ENCODE data around the gene CAPN12.
"Not testable (repeated sequence)": the region's sequence is repeated elsewhere in the genome, so short reads cannot be mapped to it uniquely, and the experiment has no call there.

The CAPN12 gene

DNA sequence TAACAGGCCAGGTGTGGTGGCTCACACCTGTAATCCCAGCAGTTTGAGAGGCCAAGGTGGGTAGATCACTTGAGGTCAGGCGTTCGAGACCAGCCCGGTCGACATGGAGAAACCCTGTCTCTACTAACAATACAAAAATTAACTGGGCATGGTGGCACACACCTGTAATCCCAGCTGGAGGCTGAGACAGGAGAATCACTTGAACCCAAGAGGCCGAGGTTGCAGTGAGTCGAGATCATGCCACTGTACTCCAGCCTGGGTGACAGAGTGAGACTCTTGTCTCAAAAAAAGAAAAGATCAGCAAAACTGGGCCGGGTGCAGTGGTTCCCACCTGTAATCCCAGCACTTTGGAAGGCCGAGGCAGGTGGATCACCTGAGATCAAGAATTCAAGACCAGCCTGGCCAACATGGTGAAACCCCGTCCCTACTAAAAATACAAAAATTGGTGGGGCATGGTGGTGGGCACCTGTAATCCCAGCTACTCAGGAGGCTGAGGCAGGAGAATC is 17.7 kb upstream of the CAPN12 start:
- not testable (repeated sequence) for H2AFZ ChIP-seq (ENCODE audit: insufficient read depth, low read length, poor library complexity); H3K27ac ChIP-seq (ENCODE audit: low read depth, low read length); H3K27me3 ChIP-seq (ENCODE audit: insufficient read depth, low read length); H4K12ac ChIP-seq (ENCODE audit: low read depth, low read length); H2BK5ac ChIP-seq (ENCODE audit: low read depth, low read length, poor library complexity); H3K18ac ChIP-seq (ENCODE audit: low read length); DNase-seq; H3K79me2 ChIP-seq (ENCODE audit: control insufficient read depth, insufficient read depth, low read length, poor library complexity); H3K4ac ChIP-seq (ENCODE audit: low read depth, low read length); H3K9ac ChIP-seq (ENCODE audit: low read length); H3K4me2 ChIP-seq (ENCODE audit: low read length); H3K9me3 ChIP-seq (ENCODE audit: insufficient read depth, low read depth, low read length); H3K4me1 ChIP-seq (ENCODE audit: control insufficient read depth in 1 of 2, insufficient read depth in 2 of 2, low read length in 2 of 2); H2BK12ac ChIP-seq (ENCODE audit: low read length); H3K23ac ChIP-seq (ENCODE audit: low read length); H3K79me1 ChIP-seq (ENCODE audit: low read length); H4K8ac ChIP-seq (ENCODE audit: low read depth, low read length); H2BK120ac ChIP-seq (ENCODE audit: insufficient read depth, low read length, poor library complexity); H2AK5ac ChIP-seq (ENCODE audit: low read length); H3K4me3 ChIP-seq (ENCODE audit: low read depth, low read length); H3K36me3 ChIP-seq (ENCODE audit: control insufficient read depth in 1 of 2, insufficient read depth in 2 of 2, low read length in 2 of 2); H3K14ac ChIP-seq (ENCODE audit: low read length); H4K91ac ChIP-seq (ENCODE audit: low read depth, low read length)
- WGBS (ENCODE audit: extremely low coverage, insufficient coverage, insufficient read length) = no CpG with 5 or more reads among the region's 9 CpGs

DNA sequence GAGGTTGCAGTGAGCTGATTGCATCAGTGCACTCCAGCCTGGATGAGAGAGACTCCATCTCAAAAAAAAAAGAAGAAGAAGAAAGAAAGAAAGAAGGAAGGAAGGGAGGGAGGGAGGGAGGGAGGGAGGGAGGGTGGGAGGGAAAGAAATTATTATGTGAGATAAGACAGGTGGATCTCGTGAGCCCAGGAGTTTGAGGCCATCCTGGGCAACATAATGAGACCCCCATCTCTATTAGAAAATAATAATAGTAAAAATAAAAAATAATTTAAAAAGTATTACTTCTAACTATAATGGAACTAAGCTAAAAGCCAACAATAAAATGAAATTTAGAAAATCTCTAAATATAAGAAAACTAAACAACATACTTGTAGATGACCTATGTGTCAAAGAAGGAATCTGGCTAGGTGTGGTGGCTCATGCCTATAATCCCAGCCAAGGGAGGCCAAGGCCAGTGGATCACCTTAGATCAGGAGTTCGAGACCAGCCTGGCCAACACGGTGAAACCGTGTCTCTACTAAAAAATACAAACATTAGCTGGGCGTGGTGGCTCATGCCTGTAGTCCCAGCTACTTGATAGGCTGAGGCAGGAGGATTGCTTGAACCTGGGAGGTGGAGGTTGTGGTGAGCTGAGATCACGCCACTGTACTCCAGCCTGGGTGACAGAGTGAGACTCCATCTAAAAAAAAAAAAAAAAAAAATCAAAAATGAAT is 16.7 kb upstream of the CAPN12 start:
- H3K9me3 ChIP-seq (ENCODE audit: insufficient read depth, low read depth, low read length); H4K12ac ChIP-seq (ENCODE audit: low read depth, low read length); H2BK120ac ChIP-seq (ENCODE audit: insufficient read depth, low read length, poor library complexity); H2AK5ac ChIP-seq (ENCODE audit: low read length); H4K91ac ChIP-seq (ENCODE audit: low read depth, low read length); DNase-seq; H4K8ac ChIP-seq (ENCODE audit: low read depth, low read length); H3K4me1 ChIP-seq (ENCODE audit: control insufficient read depth in 1 of 2, insufficient read depth in 2 of 2, low read length in 2 of 2); H3K9ac ChIP-seq (ENCODE audit: low read length); H2BK12ac ChIP-seq (ENCODE audit: low read length); H3K4me2 ChIP-seq (ENCODE audit: low read length); H3K4me3 ChIP-seq (ENCODE audit: low read depth, low read length); H3K4ac ChIP-seq (ENCODE audit: low read depth, low read length); H3K23ac ChIP-seq (ENCODE audit: low read length); H3K27me3 ChIP-seq (ENCODE audit: insufficient read depth, low read length); H3K27ac ChIP-seq (ENCODE audit: low read depth, low read length); H3K14ac ChIP-seq (ENCODE audit: low read length); H2AFZ ChIP-seq (ENCODE audit: insufficient read depth, low read length, poor library complexity); H3K18ac ChIP-seq (ENCODE audit: low read length); H3K36me3 ChIP-seq (ENCODE audit: control insufficient read depth in 1 of 2, insufficient read depth in 2 of 2, low read length in 2 of 2); H2BK5ac ChIP-seq (ENCODE audit: low read depth, low read length, poor library complexity); H3K79me2 ChIP-seq (ENCODE audit: control insufficient read depth, insufficient read depth, low read length, poor library complexity); H3K79me1 ChIP-seq (ENCODE audit: low read length): not testable (repeated sequence)
- WGBS (ENCODE audit: extremely low coverage, insufficient coverage, insufficient read length) = no CpG with 5 or more reads among the region's 6 CpGs

DNA sequence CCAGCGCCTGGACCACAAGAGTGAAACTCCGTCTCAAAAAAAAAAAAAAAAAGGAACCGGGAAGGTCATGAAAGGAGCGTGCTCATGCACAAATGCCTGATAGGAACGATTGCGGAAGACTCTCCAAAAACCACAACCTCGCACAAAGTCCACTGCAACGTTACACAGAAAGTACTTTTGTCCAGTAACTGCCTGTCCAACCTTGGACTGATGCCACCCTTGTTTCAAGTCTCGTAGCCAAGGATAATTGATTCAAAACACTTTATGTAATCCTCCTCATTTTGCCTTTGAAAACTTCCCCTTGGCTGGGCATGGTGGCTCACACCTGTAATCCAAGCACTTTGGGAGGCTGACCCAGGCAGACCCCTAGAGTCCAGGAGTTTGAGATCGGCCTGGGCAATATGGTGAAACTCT is 15.3 kb upstream of the CAPN12 start:
- Histone ChIP-seq H3K4me1 (ENCODE audit: control insufficient read depth in 1 of 2, insufficient read depth in 2 of 2, low read length in 2 of 2) (no peaks in the 10 kb centered on the region), H2BK5ac (ENCODE audit: low read depth, low read length, poor library complexity) (no peak overlapping the region), H3K4ac (ENCODE audit: low read depth, low read length) (no peak overlapping the region), H4K91ac (ENCODE audit: low read depth, low read length) (no peak overlapping the region), H2BK120ac (ENCODE audit: insufficient read depth, low read length, poor library complexity) (no peak overlapping the region), H3K27ac (ENCODE audit: low read depth, low read length) (no peak overlapping the region), H2AK5ac (ENCODE audit: low read length) (no peak overlapping the region), H2AFZ (ENCODE audit: insufficient read depth, low read length, poor library complexity) (no peak overlapping the region), H3K18ac (ENCODE audit: low read length) (no peak overlapping the region), H3K4me2 (ENCODE audit: low read length) (no peak overlapping the region), H3K27me3 (ENCODE audit: insufficient read depth, low read length) (no peaks in the 10 kb centered on the region), H3K36me3 (ENCODE audit: control insufficient read depth in 1 of 2, insufficient read depth in 2 of 2, low read length in 2 of 2) (no peaks in the 10 kb centered on the region), H2BK12ac (ENCODE audit: low read length) (no peak overlapping the region), H3K9me3 (ENCODE audit: insufficient read depth, low read depth, low read length) (no peaks in the 10 kb centered on the region), H3K23ac (ENCODE audit: low read length) (no peak overlapping the region), H4K12ac (ENCODE audit: low read depth, low read length) (no peak overlapping the region), H3K9ac (ENCODE audit: low read length) (no peak overlapping the region), H3K14ac (ENCODE audit: low read length) (no peak overlapping the region), H4K8ac (ENCODE audit: low read depth, low read length) (no peak overlapping the region), H3K79me1 (ENCODE audit: low read length) (no peaks in the 10 kb centered on the region), H3K4me3 (ENCODE audit: low read depth, low read length) (no peak overlapping the region), H3K79me2 (ENCODE audit: control insufficient read depth, insufficient read depth, low read length, poor library complexity) (no peaks in the 10 kb centered on the region)
- no peak for DNase-seq
- no CpG with 5 or more reads among the region's 10 CpGs for WGBS (ENCODE audit: extremely low coverage, insufficient coverage, insufficient read length)

DNA sequence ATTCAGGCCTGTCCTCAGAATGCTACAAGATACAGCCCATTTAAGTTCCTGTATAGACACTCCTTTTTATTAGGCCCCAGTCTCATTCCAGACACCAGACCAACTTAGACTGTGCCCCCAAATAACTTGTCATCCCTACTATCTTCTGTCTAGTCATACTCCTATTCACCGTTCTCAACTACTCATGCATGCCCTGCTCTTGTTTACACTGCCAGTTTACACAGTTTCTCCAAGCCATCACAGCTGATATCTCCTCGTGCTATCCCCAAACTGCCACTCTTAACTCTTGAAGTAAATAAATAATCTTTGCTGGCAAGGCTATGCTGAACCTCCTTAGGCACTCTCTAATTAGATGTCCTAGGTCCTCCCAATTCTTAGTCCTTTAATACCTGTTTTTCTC is 9.9 kb upstream of the CAPN12 start:
- not testable (repeated sequence) for H3K4ac ChIP-seq (ENCODE audit: low read depth, low read length); H3K27ac ChIP-seq (ENCODE audit: low read depth, low read length); H3K79me1 ChIP-seq (ENCODE audit: low read length); H2AK5ac ChIP-seq (ENCODE audit: low read length); H3K27me3 ChIP-seq (ENCODE audit: insufficient read depth, low read length); H3K18ac ChIP-seq (ENCODE audit: low read length); H4K12ac ChIP-seq (ENCODE audit: low read depth, low read length); H3K9ac ChIP-seq (ENCODE audit: low read length); DNase-seq; H2BK120ac ChIP-seq (ENCODE audit: insufficient read depth, low read length, poor library complexity); H3K23ac ChIP-seq (ENCODE audit: low read length); H3K4me3 ChIP-seq (ENCODE audit: low read depth, low read length); H2BK12ac ChIP-seq (ENCODE audit: low read length); H3K4me2 ChIP-seq (ENCODE audit: low read length); H3K79me2 ChIP-seq (ENCODE audit: control insufficient read depth, insufficient read depth, low read length, poor library complexity); H2AFZ ChIP-seq (ENCODE audit: insufficient read depth, low read length, poor library complexity); H4K8ac ChIP-seq (ENCODE audit: low read depth, low read length); H3K9me3 ChIP-seq (ENCODE audit: insufficient read depth, low read depth, low read length); H3K14ac ChIP-seq (ENCODE audit: low read length); H3K4me1 ChIP-seq (ENCODE audit: control insufficient read depth in 1 of 2, insufficient read depth in 2 of 2, low read length in 2 of 2); H2BK5ac ChIP-seq (ENCODE audit: low read depth, low read length, poor library complexity); H4K91ac ChIP-seq (ENCODE audit: low read depth, low read length); H3K36me3 ChIP-seq (ENCODE audit: control insufficient read depth in 1 of 2, insufficient read depth in 2 of 2, low read length in 2 of 2)
- WGBS (ENCODE audit: extremely low coverage, insufficient coverage, insufficient read length) = no CpG with 5 or more reads among the region's 2 CpGs

Data from trophoblast cell (in vitro differentiated cells and primary cell).